Measurements from ENCODE around the gene HPD. TPM values are rescaled to one million over a fixed set of nuclear protein-coding genes. Genes with fewer than 3 reads are reported as not detected.
"Not testable (repeated sequence)": the region's sequence is repeated elsewhere in the genome, so short reads cannot be mapped to it uniquely, and the experiment has no call there.

HPD gene
- total RNA-seq, 1 experiment from 2014 or later, result 0.39 TPM

DNA sequence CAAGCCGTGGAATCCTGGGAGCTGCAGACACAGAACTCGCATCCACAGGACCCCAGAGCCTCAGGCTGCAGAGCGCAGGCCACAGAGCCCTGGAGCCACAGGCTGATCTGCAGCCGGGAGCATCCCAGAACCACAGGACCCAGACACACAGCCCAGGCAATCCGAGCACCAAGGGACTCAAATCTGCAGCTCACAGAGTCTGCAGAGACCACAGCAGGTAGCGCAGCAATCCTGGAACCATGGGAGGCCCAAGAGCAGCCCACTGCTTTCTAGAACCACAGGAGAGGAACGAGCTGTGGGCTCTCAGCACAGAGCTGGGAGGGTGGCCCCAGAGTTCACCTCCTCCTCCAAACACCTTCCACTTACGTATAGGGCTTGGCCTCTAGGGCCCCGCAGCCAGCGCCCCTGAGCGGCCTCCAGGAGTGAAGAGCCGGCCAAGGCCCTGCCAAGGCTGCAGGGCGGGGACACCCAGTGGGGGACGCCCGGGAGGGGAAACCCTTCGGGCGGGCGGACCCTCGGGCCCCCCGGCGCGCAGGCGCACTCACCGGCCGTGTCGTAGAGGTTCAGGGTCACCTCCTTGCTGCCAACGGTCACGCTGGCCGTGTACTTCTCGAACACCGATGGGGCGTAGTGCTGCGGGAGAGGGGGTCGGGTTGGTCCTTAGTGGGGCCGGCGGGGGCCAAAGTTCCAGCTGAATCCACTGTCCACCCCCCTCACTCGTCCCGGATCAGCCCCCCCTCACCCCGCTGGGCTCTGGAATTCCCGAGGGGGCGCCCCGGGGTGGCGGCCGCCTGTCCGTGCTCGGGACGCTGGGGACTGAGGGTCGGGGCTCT, 65.8 kb downstream of the HPD start:
- Mint-ChIP-seq H3K27me3 (ENCODE audit: low read depth) (no peaks in the 10 kb centered on the region; the same call in 1 of the 2 replicates), H3K4me1 (peaks cover 37% of the 10 kb centered on the region), H3K4me3 (peak overlapping the region; percentile 71), H3K27ac (0 out of 2 replicates have a peak overlapping the region, but pooled peaks have one; percentile 45), H3K36me3 (peaks cover 4% of the 10 kb centered on the region; the same call in 1 of the 2 replicates), H3K9me3 (no peaks in the 10 kb centered on the region)
- ATAC-seq (no peak), DNase-seq (ENCODE audit: low spot score) (no peak)
- POLR2A ChIA-PET, result interaction anchor here (1.1 to 11.7 kb wide), 4 partner anchors 10 to 216 kb away, joined by 4 to 161 read pairs (median 22); partner anchors contain the start of gene SETD1B
- CTCF ChIA-PET, result interaction anchor here (0.8 to 12.5 kb wide), 14 partner anchors 14 to 497 kb away, joined by 3 to 532 read pairs (median 19); partner anchors contain the start of genes PSMD9 and SETD1B
- TF ChIP-seq NR3C1 (CRISPR knock-in tag; conservative IDR thresholded peaks at IDR 0.05; ENCODE audit: low read depth) (0 out of 2 replicates have a peak, but pooled peaks have one; percentile 65), MYBL2 (CRISPR knock-in tag; IDR thresholded peaks at IDR 0.05) (0 out of 2 replicates have a peak, but pooled peaks have one; percentile 39), TEAD1 (CRISPR knock-in tag; IDR thresholded peaks at IDR 0.05) (peak; percentile 9; the same call in 1 of the 2 replicates), ZBTB43 (CRISPR knock-in tag; IDR thresholded peaks at IDR 0.05) (peak; percentile 78; the same call in 1 of the 2 replicates), ZNF317 (CRISPR knock-in tag; IDR thresholded peaks at IDR 0.05; ENCODE audit: borderline replicate concordance, low read depth) (0 out of 2 replicates have a peak, but pooled peaks have one; percentile 10), ZNF232 (CRISPR knock-in tag; IDR thresholded peaks at IDR 0.05) (no peak), ZNF423 (CRISPR knock-in tag; IDR thresholded peaks at IDR 0.05) (peak; percentile 8; the same call in 1 of the 2 replicates)
- TF ChIP-seq, protein P1, sequence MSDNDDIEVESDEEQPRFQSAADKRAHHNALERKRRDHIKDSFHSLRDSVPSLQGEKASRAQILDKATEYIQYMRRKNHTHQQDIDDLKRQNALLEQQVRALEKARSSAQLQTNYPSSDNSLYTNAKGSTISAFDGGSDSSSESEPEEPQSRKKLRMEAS (CRISPR knock-in tag; IDR thresholded peaks at IDR 0.05), result no peak

DNA sequence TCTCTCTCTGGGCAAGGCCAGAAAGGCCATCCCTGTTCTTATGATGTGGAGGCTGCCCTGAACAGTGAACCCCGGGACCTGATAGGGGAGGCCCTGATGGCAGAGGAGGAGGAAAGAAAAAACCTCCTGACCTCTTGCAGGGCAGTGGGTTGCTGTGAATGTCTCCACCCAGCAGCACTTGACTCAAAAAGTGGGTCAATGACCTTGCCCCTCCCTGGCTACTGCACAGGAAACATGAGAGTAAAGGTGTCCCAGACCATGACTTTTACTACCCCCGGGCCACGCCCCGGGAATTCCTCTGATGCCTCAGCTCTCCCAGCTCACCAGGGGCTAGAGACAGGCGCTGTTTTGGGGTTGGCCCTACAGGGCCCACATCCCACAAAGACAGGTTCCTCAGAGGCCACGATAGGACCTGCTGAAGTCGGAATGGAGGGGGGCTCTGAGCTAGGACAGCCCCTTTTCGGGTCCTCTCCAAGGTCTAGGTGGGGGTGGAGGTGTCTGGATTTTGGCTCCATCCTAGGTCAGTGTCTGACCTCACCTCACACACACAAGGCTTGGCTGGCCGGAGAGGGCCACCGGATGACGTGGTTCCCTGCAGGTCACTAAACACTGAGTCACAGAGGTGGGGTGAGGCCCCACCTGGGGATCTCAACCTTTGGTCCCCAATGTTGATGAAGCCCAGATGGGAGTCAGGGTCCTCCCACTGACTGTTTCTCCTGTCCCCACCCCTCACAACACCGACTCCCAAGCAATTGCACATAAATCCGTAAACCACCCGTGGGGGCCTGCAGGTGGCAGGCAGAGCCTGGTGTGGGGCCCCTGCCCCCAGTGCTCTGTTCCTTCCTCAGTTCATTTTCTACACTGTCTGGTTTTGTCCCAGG, 66.7 kb downstream of the HPD start:
- ChIA-PET POLR2A (interaction anchor here (0.9 to 11.7 kb wide), 3 partner anchors 11 to 20 kb away, joined by 3 to 161 read pairs (median 38); partner anchors contain the start of gene SETD1B), CTCF (interaction anchor here (3.0 to 12.5 kb wide), 5 partner anchors 13 to 102 kb away, joined by 14 to 532 read pairs (median 73); partner anchors contain the start of gene SETD1B)
- ATAC-seq (no peak), DNase-seq (ENCODE audit: low spot score) (no peak)
- TF ChIP-seq STAT6 (CRISPR knock-in tag; conservative IDR thresholded peaks at IDR 0.05; ENCODE audit: low read depth), result no peak
- Mint-ChIP-seq H3K4me3 (peak overlapping the region; percentile 71), H3K9me3 (no peaks in the 10 kb centered on the region), H3K27me3 (ENCODE audit: low read depth) (no peaks in the 10 kb centered on the region; the same call in 1 of the 2 replicates), H3K36me3 (peaks cover 4% of the 10 kb centered on the region; the same call in 1 of the 2 replicates), H3K27ac (0 out of 2 replicates have a peak overlapping the region, but pooled peaks have one; percentile 45), H3K4me1 (peaks cover 30% of the 10 kb centered on the region)

- CTCF ChIA-PET, result interaction anchor here (0.6 to 9.9 kb wide), 3 partner anchors 12 to 22 kb away, joined by 3 to 227 read pairs (median 14); no protein-coding TSS in a partner anchor
- H3K27ac Mint-ChIP-seq, result not testable (repeated sequence)
Observed at GRCh38 chr12:121790785-121791184, 67.9 kb downstream of the HPD start.

More at GRCh38 chr12:121790785-121791184, 67.9 kb downstream of the HPD start:
- ATAC-seq; DNase-seq (ENCODE audit: low spot score); H3K9me3 Mint-ChIP-seq; H3K4me3 Mint-ChIP-seq; H3K27me3 Mint-ChIP-seq (ENCODE audit: low read depth); H3K36me3 Mint-ChIP-seq: not testable (repeated sequence)
- POLR2A ChIA-PET, result interaction anchor here (0.9 kb wide), 1 partner anchor 21 kb away, joined by 3 read pairs; no protein-coding TSS in a partner anchor
- peaks cover 25% of the 10 kb centered on the region for H3K4me1 Mint-ChIP-seq
